Stimulated activated CD8-positive, alpha-beta memory T cell treated with anti-CD3 and anti-CD28 coated beads, Interleukin-15, amount 100 ng/mL, for 48 hours (primary cell): Measurements from ENCODE around the gene MGRN1.

Experiments
- DNase-seq, 2 donors: peaks; one replicate each; pipeline ENCODE4 v3.0.0-alpha.2; 2020; ENCODE audit warnings: low read depth in 2 of 2

The MGRN1 gene

GRCh38 chr16:4624827-4625559 lies 367 bp downstream of the MGRN1 start:
- DNase-seq = peak; percentile 81 to 82

GRCh38 chr16:4625560-4626159 lies 1.0 kb downstream of the MGRN1 start:
- no peak for DNase-seq

- DNase-seq = no peak
Observed at GRCh38 chr16:4626396-4626795, 1.8 kb downstream of the MGRN1 start.

- DNase-seq = no peak
Observed at GRCh38 chr16:4628283-4628682, 3.7 kb downstream of the MGRN1 start.

- DNase-seq = no peak
Observed at GRCh38 chr16:4631444-4631843, 6.8 kb downstream of the MGRN1 start.

- no peak for DNase-seq
Observed at GRCh38 chr16:4633910-4634635, 9.4 kb downstream of the MGRN1 start.

GRCh38 chr16:4634768-4635167 lies 10.1 kb downstream of the MGRN1 start:
- no peak for DNase-seq

GRCh38 chr16:4636196-4636595 lies 11.6 kb downstream of the MGRN1 start:
- no peak for DNase-seq

GRCh38 chr16:4637501-4638166 lies 13.0 kb downstream of the MGRN1 start:
- no peak for DNase-seq

- no peak for DNase-seq
Observed at GRCh38 chr16:4639899-4640509, 15.4 kb downstream of the MGRN1 start.

- no peak for DNase-seq
Observed at GRCh38 chr16:4640572-4641305, 16.1 kb downstream of the MGRN1 start.

GRCh38 chr16:4641306-4641687 lies 16.7 kb downstream of the MGRN1 start:
- DNase-seq = no peak

GRCh38 chr16:4641895-4642294 lies 17.3 kb downstream of the MGRN1 start:
- no peak for DNase-seq

- DNase-seq = no peak
Observed at GRCh38 chr16:4646773-4647643, 22.4 kb downstream of the MGRN1 start.

- DNase-seq = no peak
Observed at GRCh38 chr16:4647644-4647980, 23.0 kb downstream of the MGRN1 start.

- DNase-seq = no peak
Observed at GRCh38 chr16:4648917-4649316, 24.3 kb downstream of the MGRN1 start.

- DNase-seq = no peak
Observed at GRCh38 chr16:4649744-4650442, 25.3 kb downstream of the MGRN1 start.

- DNase-seq = peak; percentile 59 to 69
Observed at GRCh38 chr16:4650443-4651074, 25.9 kb downstream of the MGRN1 start.

GRCh38 chr16:4651827-4652226 lies 27.2 kb downstream of the MGRN1 start:
- DNase-seq = no peak
